ENCODE data around the gene NFIB.

NFIB gene

DNA sequence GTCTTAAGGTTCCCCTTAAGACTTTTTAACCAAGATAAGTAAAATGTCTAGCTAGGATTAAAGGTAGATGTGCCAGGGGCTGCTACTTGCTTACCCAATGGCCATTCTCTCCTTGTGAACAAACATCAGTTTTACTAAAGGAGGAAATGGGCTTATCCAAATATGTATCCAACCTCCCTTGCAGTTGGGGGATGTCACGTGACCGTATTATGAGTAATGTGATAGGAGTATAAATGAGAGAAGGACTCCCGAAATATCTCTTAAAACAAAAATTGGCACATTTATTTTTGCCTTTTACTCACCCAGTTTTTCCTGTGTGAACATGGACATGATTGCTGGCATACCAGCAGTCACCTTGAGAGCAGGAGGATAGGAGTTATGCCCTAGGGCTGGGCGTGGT, 247.9 kb downstream of the NFIB start:
- Histone ChIP-seq H4K8ac (ENCODE audit: low read depth, low read length) (no peak overlapping the region), H3K4me3 (ENCODE audit: low read length) (no peak overlapping the region), H3K79me2 (ENCODE audit: control insufficient read depth, insufficient read depth, low read length) (no peaks in the 10 kb centered on the region), H3K56ac (ENCODE audit: low read length) (no peak overlapping the region), H2BK120ac (ENCODE audit: low read depth, low read length) (no peak overlapping the region), H4K5ac (ENCODE audit: low read length) (no peak overlapping the region), H3K79me1 (ENCODE audit: low read length) (no peaks in the 10 kb centered on the region), H3K27ac (ENCODE audit: low read depth, low read length) (no peak overlapping the region), H3K23ac (ENCODE audit: low read length) (no peak overlapping the region), H3K18ac (ENCODE audit: low read length) (no peak overlapping the region), H3K9ac (ENCODE audit: low read length) (no peak overlapping the region), H2BK5ac (ENCODE audit: low read length) (no peak overlapping the region), H3K4ac (ENCODE audit: low read depth, low read length) (no peak overlapping the region), H3K27me3 (ENCODE audit: insufficient read depth, low read length, poor library complexity) (no peaks in the 10 kb centered on the region), H3K4me1 (ENCODE audit: control insufficient read depth, low read depth, low read length) (no peaks in the 10 kb centered on the region), H2BK15ac (replicated peaks; ENCODE audit: low read depth) (no peak overlapping the region), H2AK5ac (ENCODE audit: low read length) (no peak overlapping the region), H3K4me2 (ENCODE audit: low read length) (no peak overlapping the region), H3K36me3 (ENCODE audit: control insufficient read depth, insufficient read depth, low read length) (no peaks in the 10 kb centered on the region)
- DNase-seq, result no peak
- WGBS (ENCODE audit: extremely low coverage, insufficient coverage, low lambda C conversion rate), result no CpG with 5 or more reads among the region's 4 CpGs

- Histone ChIP-seq H3K4me1 (ENCODE audit: control insufficient read depth, low read depth, low read length) (no peaks in the 10 kb centered on the region), H4K5ac (ENCODE audit: low read length) (no peak overlapping the region), H3K79me2 (ENCODE audit: control insufficient read depth, insufficient read depth, low read length) (no peaks in the 10 kb centered on the region), H3K36me3 (ENCODE audit: control insufficient read depth, insufficient read depth, low read length) (no peaks in the 10 kb centered on the region), H3K4me2 (ENCODE audit: low read length) (no peak overlapping the region), H3K23ac (ENCODE audit: low read length) (no peak overlapping the region), H3K4me3 (ENCODE audit: low read length) (no peak overlapping the region), H3K9ac (ENCODE audit: low read length) (no peak overlapping the region), H3K4ac (ENCODE audit: low read depth, low read length) (no peak overlapping the region), H4K8ac (ENCODE audit: low read depth, low read length) (no peak overlapping the region), H3K27me3 (ENCODE audit: insufficient read depth, low read length, poor library complexity) (no peaks in the 10 kb centered on the region), H3K79me1 (ENCODE audit: low read length) (no peaks in the 10 kb centered on the region), H3K18ac (ENCODE audit: low read length) (no peak overlapping the region), H2BK5ac (ENCODE audit: low read length) (no peak overlapping the region), H2BK120ac (ENCODE audit: low read depth, low read length) (no peak overlapping the region), H3K56ac (ENCODE audit: low read length) (no peak overlapping the region), H2AK5ac (ENCODE audit: low read length) (no peak overlapping the region), H2BK15ac (replicated peaks; ENCODE audit: low read depth) (no peak overlapping the region), H3K27ac (ENCODE audit: low read depth, low read length) (no peak overlapping the region)
- WGBS (ENCODE audit: extremely low coverage, insufficient coverage, low lambda C conversion rate), result no CpG with 5 or more reads among the region's 2 CpGs
- no peak for DNase-seq
Observed at GRCh38 chr9:14064940-14065339, 249.0 kb downstream of the NFIB start.

DNA sequence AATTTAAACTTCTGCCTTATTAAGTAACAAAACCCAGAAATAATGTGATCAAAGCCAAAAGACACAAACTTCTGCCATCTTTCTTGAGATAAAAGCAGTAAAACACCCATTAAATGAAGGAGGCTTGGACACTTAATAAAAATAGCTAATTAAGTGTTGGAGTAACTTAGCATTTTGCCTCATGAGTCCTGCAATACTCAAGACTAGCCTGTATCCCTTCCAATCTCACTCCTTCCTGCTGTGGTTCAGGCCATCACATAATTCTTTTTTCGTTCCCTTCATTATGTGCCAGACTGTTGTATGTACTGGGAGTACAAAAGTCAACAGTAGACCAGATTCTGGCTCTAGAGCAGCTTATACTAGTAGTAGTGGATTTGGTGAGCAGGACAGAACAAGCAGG, 250.2 kb downstream of the NFIB start:
- no peak for DNase-seq
- Histone ChIP-seq H2BK5ac (ENCODE audit: low read length) (no peak overlapping the region), H3K79me1 (ENCODE audit: low read length) (no peaks in the 10 kb centered on the region), H3K9ac (ENCODE audit: low read length) (no peak overlapping the region), H3K18ac (ENCODE audit: low read length) (no peak overlapping the region), H4K5ac (ENCODE audit: low read length) (no peak overlapping the region), H3K27ac (ENCODE audit: low read depth, low read length) (no peak overlapping the region), H3K36me3 (ENCODE audit: control insufficient read depth, insufficient read depth, low read length) (no peaks in the 10 kb centered on the region), H3K4me1 (ENCODE audit: control insufficient read depth, low read depth, low read length) (no peaks in the 10 kb centered on the region), H3K23ac (ENCODE audit: low read length) (no peak overlapping the region), H3K4me2 (ENCODE audit: low read length) (no peak overlapping the region), H4K8ac (ENCODE audit: low read depth, low read length) (no peak overlapping the region), H2AK5ac (ENCODE audit: low read length) (no peak overlapping the region), H3K4me3 (ENCODE audit: low read length) (no peak overlapping the region), H2BK15ac (replicated peaks; ENCODE audit: low read depth) (no peak overlapping the region), H2BK120ac (ENCODE audit: low read depth, low read length) (no peak overlapping the region), H3K79me2 (ENCODE audit: control insufficient read depth, insufficient read depth, low read length) (no peaks in the 10 kb centered on the region), H3K4ac (ENCODE audit: low read depth, low read length) (no peak overlapping the region), H3K56ac (ENCODE audit: low read length) (no peak overlapping the region), H3K27me3 (ENCODE audit: insufficient read depth, low read length, poor library complexity) (no peaks in the 10 kb centered on the region)
- WGBS (ENCODE audit: extremely low coverage, insufficient coverage, low lambda C conversion rate), result no CpG with 5 or more reads among the region's 1 CpG

DNA sequence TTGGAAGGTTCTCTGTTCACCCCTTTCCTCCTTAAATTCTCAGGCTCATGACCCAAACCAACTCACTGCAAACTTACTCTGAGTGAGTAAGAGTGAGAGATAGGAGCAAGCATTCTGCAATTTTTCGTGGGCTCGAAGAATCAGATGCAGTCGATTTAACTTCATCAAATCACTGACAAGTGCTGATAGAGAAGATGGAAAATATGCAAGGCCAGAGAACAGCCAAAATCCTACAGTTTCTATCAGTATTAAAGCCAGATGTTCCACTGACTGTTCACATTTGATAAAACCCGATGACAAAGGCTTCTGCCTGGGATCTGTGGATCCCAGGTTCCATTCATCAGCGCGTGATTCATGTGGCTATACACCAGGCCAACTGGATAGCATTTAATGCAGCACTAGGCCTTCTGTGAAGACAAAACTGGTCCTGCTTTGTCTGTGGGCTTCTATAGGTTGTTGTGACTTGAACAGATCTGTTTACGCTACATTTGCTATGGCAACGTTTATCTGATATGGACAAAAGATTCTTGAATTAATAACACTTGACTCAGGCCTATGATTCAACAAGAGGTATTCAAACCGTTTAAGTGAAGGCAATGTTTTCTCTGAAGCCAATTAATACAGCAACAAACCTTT, 251.2 kb downstream of the NFIB start:
- Histone ChIP-seq H3K18ac (ENCODE audit: low read length) (no peak overlapping the region), H3K4ac (ENCODE audit: low read depth, low read length) (no peak overlapping the region), H4K5ac (ENCODE audit: low read length) (no peak overlapping the region), H3K36me3 (ENCODE audit: control insufficient read depth, insufficient read depth, low read length) (no peaks in the 10 kb centered on the region), H2BK15ac (replicated peaks; ENCODE audit: low read depth) (no peak overlapping the region), H2BK5ac (ENCODE audit: low read length) (no peak overlapping the region), H3K4me2 (ENCODE audit: low read length) (no peak overlapping the region), H3K9ac (ENCODE audit: low read length) (no peak overlapping the region), H4K8ac (ENCODE audit: low read depth, low read length) (no peak overlapping the region), H3K79me1 (ENCODE audit: low read length) (no peaks in the 10 kb centered on the region), H3K27ac (ENCODE audit: low read depth, low read length) (no peak overlapping the region), H3K4me1 (ENCODE audit: control insufficient read depth, low read depth, low read length) (no peaks in the 10 kb centered on the region), H2AK5ac (ENCODE audit: low read length) (no peak overlapping the region), H3K4me3 (ENCODE audit: low read length) (no peak overlapping the region), H3K23ac (ENCODE audit: low read length) (no peak overlapping the region), H2BK120ac (ENCODE audit: low read depth, low read length) (no peak overlapping the region), H3K56ac (ENCODE audit: low read length) (no peak overlapping the region), H3K79me2 (ENCODE audit: control insufficient read depth, insufficient read depth, low read length) (no peaks in the 10 kb centered on the region), H3K27me3 (ENCODE audit: insufficient read depth, low read length, poor library complexity) (no peaks in the 10 kb centered on the region)
- WGBS (ENCODE audit: extremely low coverage, insufficient coverage, low lambda C conversion rate), result no CpG with 5 or more reads among the region's 9 CpGs
- no peak for DNase-seq

DNA sequence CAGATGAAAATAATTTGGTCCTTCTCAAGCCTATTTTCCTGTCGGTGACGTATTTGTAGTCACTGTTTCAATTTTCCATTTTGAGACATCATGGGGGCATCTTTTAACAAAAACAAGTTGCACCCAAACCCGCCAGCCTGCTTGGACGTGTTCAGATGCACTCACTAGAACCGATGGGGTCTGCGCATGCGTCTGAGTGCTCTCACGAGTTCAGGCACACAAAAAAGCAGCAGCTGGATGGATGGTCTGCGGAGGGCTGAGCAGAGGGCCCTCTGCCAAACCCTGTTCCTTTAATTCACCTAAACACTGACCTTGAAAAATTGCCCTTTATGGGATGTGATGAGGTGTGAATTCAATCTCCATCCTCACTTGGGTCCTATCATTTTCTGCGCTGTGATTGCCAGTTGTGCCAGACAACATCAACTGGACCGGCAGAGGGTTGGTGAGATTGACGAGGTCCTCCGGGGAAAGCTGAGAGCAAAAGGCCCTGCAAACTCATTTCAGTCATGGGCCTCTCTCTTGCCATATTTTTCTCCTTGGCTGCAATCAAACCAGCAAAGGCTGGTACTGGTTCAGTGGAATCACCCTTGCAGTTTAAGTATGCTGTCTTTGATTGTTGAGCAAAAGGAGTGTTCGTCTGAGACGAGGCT, 251.9 kb downstream of the NFIB start:
- Histone ChIP-seq H3K4me3 (ENCODE audit: low read length) (no peak overlapping the region), H3K23ac (ENCODE audit: low read length) (no peak overlapping the region), H3K79me1 (ENCODE audit: low read length) (no peaks in the 10 kb centered on the region), H3K18ac (ENCODE audit: low read length) (no peak overlapping the region), H3K4me2 (ENCODE audit: low read length) (no peak overlapping the region), H2AK5ac (ENCODE audit: low read length) (no peak overlapping the region), H3K79me2 (ENCODE audit: control insufficient read depth, insufficient read depth, low read length) (no peaks in the 10 kb centered on the region), H4K5ac (ENCODE audit: low read length) (no peak overlapping the region), H3K56ac (ENCODE audit: low read length) (no peak overlapping the region), H3K27ac (ENCODE audit: low read depth, low read length) (no peak overlapping the region), H2BK15ac (replicated peaks; ENCODE audit: low read depth) (no peak overlapping the region), H3K36me3 (ENCODE audit: control insufficient read depth, insufficient read depth, low read length) (no peaks in the 10 kb centered on the region), H3K4me1 (ENCODE audit: control insufficient read depth, low read depth, low read length) (no peaks in the 10 kb centered on the region), H2BK5ac (ENCODE audit: low read length) (no peak overlapping the region), H3K27me3 (ENCODE audit: insufficient read depth, low read length, poor library complexity) (no peaks in the 10 kb centered on the region), H3K4ac (ENCODE audit: low read depth, low read length) (no peak overlapping the region), H2BK120ac (ENCODE audit: low read depth, low read length) (no peak overlapping the region), H4K8ac (ENCODE audit: low read depth, low read length) (no peak overlapping the region), H3K9ac (ENCODE audit: low read length) (no peak overlapping the region)
- DNase-seq, result no peak
- WGBS (ENCODE audit: extremely low coverage, insufficient coverage, low lambda C conversion rate), result no CpG with 5 or more reads among the region's 15 CpGs

GRCh38 chr9:14058325-14058688, 255.6 kb downstream of the NFIB start:
- Histone ChIP-seq H3K36me3 (ENCODE audit: control insufficient read depth, insufficient read depth, low read length) (no peaks in the 10 kb centered on the region), H2BK5ac (ENCODE audit: low read length) (no peak overlapping the region), H3K27me3 (ENCODE audit: insufficient read depth, low read length, poor library complexity) (no peaks in the 10 kb centered on the region), H3K4me1 (ENCODE audit: control insufficient read depth, low read depth, low read length) (peaks cover 3% of the 10 kb centered on the region), H2BK120ac (ENCODE audit: low read depth, low read length) (no peak overlapping the region), H3K27ac (ENCODE audit: low read depth, low read length) (no peak overlapping the region), H3K18ac (ENCODE audit: low read length) (no peak overlapping the region), H3K23ac (ENCODE audit: low read length) (no peak overlapping the region), H2BK15ac (replicated peaks; ENCODE audit: low read depth) (no peak overlapping the region), H3K9ac (ENCODE audit: low read length) (no peak overlapping the region), H2AK5ac (ENCODE audit: low read length) (no peak overlapping the region), H3K4me3 (ENCODE audit: low read length) (no peak overlapping the region), H4K5ac (ENCODE audit: low read length) (no peak overlapping the region), H3K79me2 (ENCODE audit: control insufficient read depth, insufficient read depth, low read length) (no peaks in the 10 kb centered on the region), H4K8ac (ENCODE audit: low read depth, low read length) (no peak overlapping the region), H3K4ac (ENCODE audit: low read depth, low read length) (no peak overlapping the region), H3K79me1 (ENCODE audit: low read length) (no peaks in the 10 kb centered on the region), H3K56ac (ENCODE audit: low read length) (no peak overlapping the region), H3K4me2 (ENCODE audit: low read length) (no peak overlapping the region)
- DNase-seq, result no peak
- no CpG with 5 or more reads among the region's 5 CpGs for WGBS (ENCODE audit: extremely low coverage, insufficient coverage, low lambda C conversion rate)

All from mesendoderm (in vitro differentiated cells).